Stimulated activated CD8-positive, alpha-beta memory T cell treated with anti-CD3 and anti-CD28 coated beads, Interleukin-12 subunit alpha, Interleukin-12 subunit beta, amount 100 ng/mL, for 1 hour (primary cell): ENCODE results near the gene GRIK4.

Experiments used
- DNase-seq: peaks from one replicate; pipeline ENCODE4 v3.0.0-alpha.2; 2020; ENCODE audit warnings: low read depth

GRIK4 gene

GRCh38 chr11:120642196-120642894, 130.8 kb downstream of the GRIK4 start:
- DNase-seq = no peak

DNA sequence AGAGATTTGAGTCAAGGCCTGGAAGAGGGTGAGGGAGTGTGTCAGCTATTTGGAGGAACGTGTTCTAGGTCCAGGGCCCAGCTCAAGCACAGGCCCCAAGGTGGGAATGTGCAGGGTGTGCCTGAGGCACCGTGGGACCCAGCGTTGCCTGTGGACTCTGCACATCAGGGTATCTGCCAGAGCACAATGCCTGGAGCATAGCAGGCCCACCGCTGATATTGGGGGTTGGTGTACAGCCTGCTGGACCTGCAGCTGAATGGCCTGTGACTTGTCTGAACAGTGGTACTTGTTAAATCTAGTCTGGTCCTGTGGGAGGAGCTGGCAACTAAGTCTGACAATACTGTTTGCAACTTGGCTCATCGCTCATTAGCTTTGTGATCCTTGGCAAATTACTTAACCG, 131.7 kb downstream of the GRIK4 start:
- DNase-seq = no peak

- DNase-seq = no peak
Measured at GRCh38 chr11:120645639-120646038, 134.1 kb downstream of the GRIK4 start.

DNA sequence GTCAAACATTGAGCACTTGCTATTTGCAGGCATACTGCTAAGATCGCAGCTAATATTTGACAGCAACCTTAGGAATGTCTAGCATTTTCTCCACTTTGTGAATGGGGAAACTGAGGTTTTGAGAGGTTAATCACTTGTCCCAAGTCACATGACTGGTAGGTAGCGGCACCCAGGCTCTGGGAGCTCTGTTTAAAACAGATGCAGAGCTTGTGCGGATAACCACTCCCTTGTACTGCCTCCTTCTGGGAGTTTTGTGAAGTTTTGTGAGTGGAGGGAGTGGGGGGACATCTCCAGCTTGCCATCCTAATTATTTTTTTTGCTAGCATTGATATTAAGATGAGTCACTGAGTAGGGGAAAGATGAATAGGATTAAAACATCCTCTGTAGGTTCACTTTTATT, 134.7 kb downstream of the GRIK4 start:
- no peak for DNase-seq

DNA sequence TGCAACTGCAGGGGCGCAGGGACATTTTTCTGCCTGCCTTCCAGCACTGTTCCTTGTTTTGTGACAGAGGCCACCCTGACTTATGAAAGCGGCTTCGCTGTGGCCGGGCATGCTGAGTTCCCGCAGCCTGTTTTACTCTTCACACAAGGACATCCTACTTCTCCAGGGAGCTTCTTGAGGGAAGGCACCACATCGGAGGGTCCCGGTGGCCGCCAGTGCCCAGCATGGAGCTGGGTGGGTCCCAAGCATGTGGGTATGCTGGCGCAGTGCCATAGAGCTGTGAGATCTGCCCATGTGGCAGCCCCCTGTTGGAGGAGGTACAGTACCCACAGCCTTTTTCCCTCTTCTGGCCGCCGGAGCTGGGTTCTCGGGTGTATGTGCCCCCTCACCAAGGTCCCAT, 136.1 kb downstream of the GRIK4 start:
- DNase-seq = no peak

DNA sequence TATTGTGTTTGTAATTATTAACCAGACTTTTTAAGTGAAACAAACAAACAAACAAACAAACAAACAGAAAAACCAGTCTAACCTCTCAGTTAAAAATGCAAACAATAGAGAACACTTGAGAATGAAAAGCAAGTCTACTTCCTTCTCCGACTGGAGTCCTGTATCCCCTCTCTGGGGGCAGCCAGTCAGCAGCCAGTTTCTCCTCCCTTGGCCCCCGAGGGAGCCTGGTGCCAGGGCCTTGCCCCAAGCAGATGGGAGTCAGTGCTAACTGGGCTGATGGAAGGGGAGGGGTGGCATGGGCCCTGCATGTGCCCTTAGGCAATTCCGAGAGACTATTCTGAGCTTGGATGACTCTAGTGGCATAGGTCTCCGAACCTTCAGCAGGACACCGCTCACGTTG, 137.2 kb downstream of the GRIK4 start:
- DNase-seq = no peak

DNA sequence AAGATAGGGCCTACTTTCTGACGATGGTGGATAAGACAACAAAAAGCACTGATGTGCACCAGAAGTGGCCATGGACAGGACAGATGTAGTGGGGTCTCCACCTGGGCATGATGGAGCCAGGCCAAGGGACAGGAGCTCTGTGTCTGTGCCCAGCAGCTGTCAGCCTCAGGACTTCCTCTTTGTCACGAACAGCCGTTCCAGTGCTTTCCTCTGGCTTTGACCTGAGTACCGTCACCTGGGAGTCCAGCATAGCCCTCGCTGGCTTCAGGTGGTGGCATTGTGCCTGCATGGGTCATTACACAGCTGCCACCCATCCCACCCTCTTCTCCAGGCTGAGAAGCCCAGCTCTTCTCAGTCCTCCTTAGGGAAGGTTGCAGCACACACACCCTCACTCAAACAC, 137.8 kb downstream of the GRIK4 start:
- DNase-seq = no peak

GRCh38 chr11:120651396-120651795, 139.8 kb downstream of the GRIK4 start:
- no peak for DNase-seq

DNA sequence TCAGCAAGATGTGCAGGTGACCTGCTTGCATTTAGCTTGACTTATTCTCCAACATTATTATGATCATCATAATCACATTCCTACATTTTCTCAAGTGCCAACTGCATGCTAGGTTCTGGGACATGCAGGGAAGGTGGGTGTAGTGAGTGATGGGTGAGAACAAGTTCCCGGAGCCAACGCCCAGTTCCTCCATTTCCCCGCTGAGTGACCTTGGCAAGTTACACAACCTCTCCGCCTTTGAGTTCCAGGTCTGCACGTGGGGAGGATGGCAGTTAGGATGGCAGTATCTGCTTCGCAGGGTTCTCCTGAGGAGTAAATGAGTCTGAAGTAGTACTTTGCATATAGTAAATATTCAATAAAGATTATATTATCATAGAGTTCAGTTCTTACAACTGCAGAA, 140.3 kb downstream of the GRIK4 start:
- no peak for DNase-seq

GRCh38 chr11:120652705-120653335, 141.3 kb downstream of the GRIK4 start:
- no peak for DNase-seq

DNA sequence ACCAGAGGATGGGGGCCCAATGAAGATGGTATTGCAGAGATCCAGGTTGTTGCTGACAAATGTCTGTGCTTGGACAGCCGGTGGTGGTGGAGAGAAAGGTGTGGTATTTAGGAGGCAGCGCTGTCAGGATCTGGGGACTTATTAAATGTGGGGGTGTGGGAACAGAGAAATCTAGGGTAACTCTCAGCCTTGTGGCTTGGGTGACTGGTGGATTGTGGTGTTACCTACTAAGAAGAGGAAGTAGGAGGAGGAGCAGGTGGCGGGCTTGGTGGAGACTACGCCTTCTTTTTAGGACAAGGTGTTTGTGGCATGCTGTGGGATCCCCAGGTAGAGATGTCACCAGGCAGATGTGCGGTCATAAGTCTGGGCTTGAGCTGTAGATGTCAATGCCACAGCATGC, 144.0 kb downstream of the GRIK4 start:
- DNase-seq = no peak

DNA sequence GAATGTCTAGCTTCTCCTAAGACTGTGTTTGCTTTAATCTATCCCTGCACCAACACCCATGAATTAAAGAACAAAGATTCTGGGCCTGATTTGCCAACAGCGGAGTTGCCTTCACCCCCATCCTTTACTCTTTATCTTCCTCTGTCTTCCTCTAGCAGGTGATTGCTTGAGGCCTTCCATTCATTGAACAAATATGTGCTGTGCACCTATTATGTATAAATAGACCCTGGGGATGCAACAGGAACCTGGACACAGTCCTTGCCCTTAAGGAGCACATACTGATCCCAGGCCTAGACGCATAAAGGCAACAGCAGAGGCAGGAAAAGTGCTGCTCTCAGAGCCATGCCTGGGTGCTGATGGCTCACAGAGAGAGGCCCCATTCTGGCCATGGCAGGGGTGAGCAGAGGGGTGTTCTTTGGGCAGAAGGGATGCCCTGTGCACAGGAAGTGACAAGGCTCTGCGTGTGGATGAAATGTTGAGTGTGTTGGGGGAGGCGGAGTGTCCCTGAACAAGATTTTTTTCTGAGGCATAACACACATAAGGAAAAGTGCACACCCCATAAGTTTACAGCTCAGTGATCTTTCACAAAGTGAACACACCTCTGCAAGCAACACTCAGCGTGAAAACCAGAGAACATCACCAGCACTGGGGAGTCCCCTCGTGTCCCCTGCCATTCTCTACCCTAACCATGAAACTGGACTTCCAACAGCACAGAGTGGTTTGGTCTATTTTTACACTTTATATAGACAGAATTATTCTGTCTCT, 145.9 kb downstream of the GRIK4 start:
- DNase-seq = no peak

- DNase-seq = no peak
Measured at GRCh38 chr11:120658071-120658423, 146.5 kb downstream of the GRIK4 start.

DNA sequence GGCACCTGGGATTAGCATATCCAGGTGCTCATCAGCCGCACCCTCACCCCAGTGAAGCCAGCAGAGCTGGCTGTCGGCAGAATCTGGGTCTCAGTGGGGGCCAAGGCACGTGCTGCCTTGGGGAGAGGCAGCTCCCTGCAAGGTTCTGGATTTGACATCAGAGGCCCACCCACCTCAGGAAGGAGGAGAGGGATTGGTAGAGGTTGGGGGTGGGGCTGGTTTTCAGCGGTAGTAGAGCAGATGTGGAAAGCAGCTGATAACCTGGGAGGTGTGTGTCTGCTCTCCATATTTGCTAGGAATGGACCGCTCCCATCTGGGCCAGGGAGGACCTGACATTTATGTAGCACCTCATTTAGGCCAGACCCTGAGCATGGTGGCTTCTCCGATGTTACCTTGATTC, 147.5 kb downstream of the GRIK4 start:
- DNase-seq = no peak

DNA sequence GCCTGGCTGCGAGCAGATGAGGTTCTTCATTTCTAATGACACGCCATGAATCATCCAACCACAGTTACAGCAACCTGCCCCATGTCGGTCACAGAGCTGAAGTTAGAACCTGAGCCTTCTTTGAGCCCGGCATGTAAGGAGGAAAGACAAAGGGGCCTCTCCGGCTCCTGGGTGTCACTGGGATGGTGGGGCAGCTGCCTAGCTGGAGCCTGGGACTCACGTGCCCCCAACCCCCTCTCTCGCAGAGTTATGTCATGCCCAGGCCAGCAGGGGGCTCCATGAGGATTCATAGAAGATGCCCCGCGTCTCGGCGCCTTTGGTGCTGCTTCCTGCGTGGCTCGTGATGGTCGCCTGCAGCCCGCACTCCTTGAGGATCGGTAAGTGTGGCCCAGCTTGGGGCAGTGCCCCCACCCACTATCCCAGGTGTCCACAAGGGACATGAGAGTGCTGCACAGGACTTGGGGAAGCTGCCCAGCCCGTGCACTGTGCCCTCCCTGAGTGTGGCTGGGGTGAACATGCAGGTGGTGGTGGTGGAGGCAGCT, 148.5 kb downstream of the GRIK4 start:
- DNase-seq = no peak

GRCh38 chr11:120662071-120662676, 150.6 kb downstream of the GRIK4 start:
- no peak for DNase-seq

GRCh38 chr11:120663142-120663541, 151.6 kb downstream of the GRIK4 start:
- no peak for DNase-seq

DNA sequence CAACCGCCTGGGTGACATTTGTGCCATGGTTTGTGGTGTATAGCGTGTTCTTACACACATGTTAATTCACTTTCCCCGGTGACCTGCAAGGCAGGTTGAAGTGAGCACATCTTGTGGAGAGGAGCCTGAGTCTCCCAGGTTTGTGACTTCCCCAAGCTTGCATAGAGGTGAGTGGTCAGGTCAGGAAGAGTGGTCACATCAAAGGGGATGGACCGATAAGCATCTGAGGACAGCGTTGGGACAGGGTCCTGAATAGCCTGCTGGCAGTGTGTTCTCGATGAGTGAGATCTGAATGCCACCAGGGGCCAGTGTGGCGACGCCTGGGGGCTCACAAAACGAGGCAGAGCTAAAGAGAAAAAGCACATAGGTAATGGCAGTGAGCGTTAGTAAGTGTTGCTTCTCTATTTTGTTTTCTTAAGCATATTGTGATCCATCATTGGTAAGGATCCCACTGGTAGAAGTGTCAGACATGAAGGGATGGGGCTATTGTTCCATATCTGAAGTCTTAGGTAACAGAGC, 154.6 kb downstream of the GRIK4 start:
- DNase-seq = no peak

GRCh38 chr11:120667281-120667680, 155.7 kb downstream of the GRIK4 start:
- no peak for DNase-seq

DNA sequence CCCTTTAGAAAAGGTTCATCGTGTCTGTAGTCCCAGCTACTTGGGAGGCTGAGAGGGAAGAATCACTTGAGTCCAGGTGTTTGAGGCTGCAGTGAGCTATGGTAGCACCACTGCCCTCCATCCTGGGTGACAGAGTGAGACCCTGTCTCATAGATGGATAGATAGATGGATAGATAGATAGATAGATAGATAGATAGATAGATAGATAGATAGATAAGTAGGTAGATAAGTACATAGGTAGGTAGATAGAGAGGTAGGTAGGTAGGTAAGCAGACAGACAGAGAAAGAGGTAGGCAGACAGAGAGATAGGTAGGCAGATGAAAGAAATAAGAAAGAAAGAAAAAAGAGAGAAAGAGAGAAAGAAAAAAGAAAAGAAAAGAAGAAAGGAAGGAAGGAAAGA, 156.4 kb downstream of the GRIK4 start:
- no peak for DNase-seq

GRCh38 chr11:120668537-120668936, 157.0 kb downstream of the GRIK4 start:
- no peak for DNase-seq

- no peak for DNase-seq
Measured at GRCh38 chr11:120674542-120674941, 163.0 kb downstream of the GRIK4 start.
